HepG2 (cell line): ENCODE measurements around the gene TOP1.

Experiments used
- XRCC5 ChIP-seq: fragments of 200-400 bp; formaldehyde crosslinking; optimal IDR thresholded peaks from 2 replicates; pipeline ENCODE3; 2017; ENCODE audit warnings: mild to moderate bottlenecking, low read length
- ZFP36 ChIP-seq: fragments of 150-350 bp; IDR thresholded peaks from 2 replicates; pipeline ENCODE4 v1.6.1; 2018; ENCODE audit warnings: borderline replicate concordance, low read length, low read depth; ENCODE audit not compliant: partially characterized antibody

GRCh38 chr20:41171736-41172295 is 143.2 kb downstream of the TOP1 start:
- TF ChIP-seq XRCC5 (no peak), ZFP36 (no peak)
